ENCODE measurements around the gene UBXN4.
"Not testable (repeated sequence)": the region's sequence is repeated elsewhere in the genome, so short reads cannot be mapped to it uniquely, and the experiment has no call there.

Gene UBXN4

GRCh38 chr2:135762530-135762929, 20.9 kb downstream of the UBXN4 start:
- no peak for DNase-seq (ENCODE audit: low read depth, low spot score)

DNA sequence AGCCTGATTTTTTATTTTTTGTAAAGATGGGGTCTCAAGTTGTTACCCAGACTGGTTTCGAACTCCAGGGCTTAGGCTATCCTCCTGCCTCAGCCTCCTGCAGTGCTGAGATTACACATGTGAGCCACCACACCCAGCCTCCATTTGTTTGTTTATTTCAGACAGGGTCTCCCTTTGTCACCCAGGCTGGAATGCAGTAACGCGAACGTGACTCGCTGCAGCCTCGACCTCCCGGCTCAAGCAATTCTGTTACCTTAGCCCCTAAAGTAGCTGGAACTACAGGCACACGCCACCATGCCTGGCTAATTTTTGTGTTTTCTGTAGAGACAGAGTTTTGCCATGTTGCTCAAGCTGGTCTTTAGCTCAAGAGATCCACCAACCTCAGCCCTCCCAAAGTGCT, 27.2 kb downstream of the UBXN4 start:
- DNase-seq (ENCODE audit: low read depth, low spot score), result no peak

DNA sequence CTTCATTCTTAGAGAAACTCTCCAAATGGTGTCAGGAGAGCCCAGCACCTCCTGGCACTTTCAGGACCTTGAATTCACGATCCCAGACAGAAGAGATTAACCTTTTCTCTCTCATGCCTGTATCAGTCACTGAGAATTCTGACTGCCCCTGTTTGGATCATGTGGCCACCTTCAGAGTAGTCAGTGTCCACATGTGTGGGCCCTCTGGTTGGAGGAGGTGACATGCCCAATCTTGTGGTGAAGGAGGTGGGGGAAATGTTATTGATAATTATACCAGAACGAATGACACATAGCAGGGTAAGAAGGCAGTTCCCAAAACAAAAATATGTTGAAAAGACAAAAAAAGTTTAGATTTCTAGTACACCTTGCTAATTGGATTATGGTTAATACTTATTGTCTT, 31.7 kb downstream of the UBXN4 start:
- DNase-seq (ENCODE audit: low read depth, low spot score), result no peak

GRCh38 chr2:135773917-135774316, 32.3 kb downstream of the UBXN4 start:
- no peak for DNase-seq (ENCODE audit: low read depth, low spot score)

- DNase-seq (ENCODE audit: low read depth, low spot score), result no peak
These were observed 33.8 kb downstream of the UBXN4 start for GRCh38 chr2:135775420-135775819.

DNA sequence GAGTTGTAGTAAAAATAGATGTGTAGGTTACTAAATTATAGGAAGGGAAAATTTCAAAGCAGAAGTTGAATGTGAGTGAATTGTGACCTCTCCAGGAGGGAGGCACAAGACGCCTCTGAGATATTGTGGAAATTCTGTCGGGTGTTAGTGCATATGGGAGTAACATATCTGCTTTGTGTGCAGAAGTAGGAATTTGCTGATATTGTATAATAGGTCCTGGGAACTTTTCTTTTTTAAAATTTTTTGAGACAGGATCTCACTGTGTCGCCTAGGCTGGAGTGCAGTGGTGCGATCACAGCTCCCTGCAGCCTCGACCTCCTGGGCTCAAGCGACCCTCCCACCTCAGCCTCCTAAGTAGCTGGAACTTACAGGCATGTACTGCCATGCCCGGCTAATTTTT, 34.7 kb downstream of the UBXN4 start:
- no peak for DNase-seq (ENCODE audit: low read depth, low spot score)

DNA sequence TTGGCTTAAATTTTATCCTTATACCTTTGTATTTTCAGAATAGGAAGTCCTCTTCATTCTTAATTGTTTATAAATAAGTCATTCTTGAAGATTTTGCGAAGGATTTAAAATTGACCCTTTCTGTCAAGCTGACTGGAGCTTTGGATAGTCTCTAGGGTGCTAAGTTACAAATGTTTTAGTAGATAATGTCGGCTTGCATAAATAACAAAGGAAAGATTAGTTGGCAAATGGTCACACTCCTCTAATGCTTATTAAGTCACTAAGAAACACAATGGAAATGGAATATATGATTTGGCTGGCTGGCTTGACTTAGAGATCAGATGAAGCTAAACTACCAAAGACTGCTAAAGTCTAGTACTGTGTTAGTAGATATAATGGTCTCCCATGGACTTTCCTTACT, 40.6 kb downstream of the UBXN4 start:
- no peak for DNase-seq (ENCODE audit: low read depth, low spot score)

GRCh38 chr2:135783439-135783838, 41.8 kb downstream of the UBXN4 start:
- no peak for DNase-seq (ENCODE audit: low read depth, low spot score)

DNA sequence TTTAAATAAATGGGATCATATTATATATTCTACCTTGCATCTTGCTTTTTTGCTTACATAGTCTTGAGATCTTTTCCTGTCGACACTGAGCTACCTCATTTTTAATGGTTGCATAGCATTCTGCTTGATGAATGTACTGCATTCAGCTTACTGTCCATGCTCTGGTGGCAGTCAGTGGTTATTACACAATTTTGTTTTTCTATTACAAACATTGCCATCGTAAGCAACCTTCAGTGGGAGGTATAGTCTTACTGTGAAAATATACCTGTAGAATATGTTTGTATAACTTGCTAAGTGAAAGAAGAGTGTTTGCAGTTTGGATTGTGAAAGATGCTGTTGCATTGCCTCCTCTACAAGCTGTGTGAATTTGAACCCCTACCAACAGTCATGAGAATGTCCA, 43.4 kb downstream of the UBXN4 start:
- no peak for DNase-seq (ENCODE audit: low read depth, low spot score)

GRCh38 chr2:135786823-135787222, 45.2 kb downstream of the UBXN4 start:
- no peak for DNase-seq (ENCODE audit: low read depth, low spot score)

DNA sequence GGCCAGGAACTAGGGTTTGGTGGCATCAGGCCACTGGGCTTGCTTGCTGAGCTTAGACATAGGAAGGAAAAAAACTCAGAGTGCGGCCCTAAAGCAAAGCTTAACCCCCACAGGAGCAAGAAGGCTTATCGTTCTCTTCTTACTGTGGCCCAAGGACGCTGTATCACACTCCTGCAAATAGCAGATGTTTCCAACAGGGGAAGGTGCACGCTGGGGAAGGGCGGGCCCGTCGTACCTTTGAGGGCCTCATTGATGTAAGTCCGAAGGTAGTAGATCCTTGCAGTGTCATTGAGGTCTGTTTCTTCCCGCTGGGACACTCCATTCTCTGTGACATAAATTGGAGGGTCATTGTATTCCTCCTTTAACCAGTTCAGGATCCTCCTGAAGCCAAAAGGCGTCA, 48.8 kb downstream of the UBXN4 start:
- DNase-seq (ENCODE audit: low read depth, low spot score), result no peak

GRCh38 chr2:135791418-135792190, 49.9 kb downstream of the UBXN4 start:
- no peak for DNase-seq (ENCODE audit: low read depth, low spot score)

DNA sequence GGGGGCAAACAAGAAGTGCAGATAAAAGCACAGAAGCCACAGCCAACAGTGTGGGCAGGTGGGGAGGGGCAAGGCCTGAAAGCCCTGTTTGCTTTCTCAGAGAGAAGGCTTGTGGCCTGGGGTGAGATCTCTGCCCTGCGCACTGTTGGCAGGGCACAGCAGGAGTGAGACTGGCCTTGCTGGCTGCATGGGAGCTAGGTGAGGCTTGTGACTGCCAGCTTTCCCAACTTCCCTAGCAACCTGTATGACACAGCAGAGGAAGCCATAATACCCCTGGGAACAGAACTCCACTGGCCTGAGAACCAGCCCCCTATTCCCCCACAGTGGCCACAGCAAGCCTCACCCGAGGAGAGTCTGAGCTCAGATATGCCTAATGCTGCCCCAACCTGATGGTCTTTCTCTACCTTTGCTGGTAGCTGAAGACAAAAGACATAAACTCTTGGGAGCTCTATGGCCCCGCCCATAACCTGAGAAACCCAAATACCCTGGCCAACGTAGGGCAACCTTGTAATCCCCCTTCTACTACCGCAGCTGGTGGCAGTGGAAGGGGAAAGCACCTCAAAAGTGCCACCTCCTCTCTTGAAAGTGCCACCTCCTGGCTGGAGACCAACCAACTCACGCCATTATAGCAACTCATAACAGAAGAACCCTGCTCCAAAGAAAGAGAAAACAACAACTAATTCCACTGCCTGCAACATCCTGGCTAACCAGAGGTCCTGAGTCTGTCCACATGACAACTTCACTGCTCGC, 50.9 kb downstream of the UBXN4 start:
- DNase-seq (ENCODE audit: low read depth, low spot score), result no peak

GRCh38 chr2:135795641-135796040, 54.0 kb downstream of the UBXN4 start:
- DNase-seq (ENCODE audit: low read depth, low spot score), result not testable (repeated sequence)

GRCh38 chr2:135796606-135797005, 55.0 kb downstream of the UBXN4 start:
- no peak for DNase-seq (ENCODE audit: low read depth, low spot score)

DNA sequence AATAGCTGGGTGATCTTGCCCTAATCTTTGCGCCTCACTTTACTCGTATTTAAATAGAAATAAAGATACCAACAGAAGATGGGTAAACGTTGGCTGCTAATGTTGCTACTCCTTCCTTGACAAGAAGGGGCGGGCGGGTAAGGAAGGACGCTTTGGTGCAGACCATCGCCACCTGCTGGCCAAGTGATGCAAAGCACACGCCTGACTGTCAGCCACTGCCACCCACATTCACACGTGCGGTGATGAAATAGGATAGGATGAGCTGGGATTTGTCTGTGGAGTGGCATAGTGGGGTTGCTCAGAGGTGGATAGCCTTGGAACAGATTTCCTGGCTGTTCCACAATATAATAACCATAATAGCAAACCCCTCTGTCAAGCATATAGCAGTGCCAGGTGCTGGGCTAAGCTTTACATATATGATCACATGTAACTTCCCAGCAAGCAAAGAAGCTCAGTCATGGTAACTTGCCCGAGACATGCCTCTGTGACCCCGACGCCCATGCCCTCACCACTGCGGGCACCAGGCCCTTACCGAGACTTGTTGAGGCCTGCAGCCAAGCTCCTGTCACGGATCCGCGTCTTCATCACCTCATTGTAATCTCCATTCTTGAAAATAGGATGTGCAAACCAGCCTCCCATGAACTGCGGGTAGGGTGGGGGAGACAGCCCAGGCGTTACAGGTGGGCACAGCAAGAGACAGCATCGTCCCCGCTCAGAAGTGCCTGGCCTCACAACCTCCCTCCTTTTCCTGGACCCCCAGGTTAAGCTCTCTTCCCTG, 56.0 kb downstream of the UBXN4 start:
- DNase-seq (ENCODE audit: low read depth, low spot score), result peak; percentile 61

DNA sequence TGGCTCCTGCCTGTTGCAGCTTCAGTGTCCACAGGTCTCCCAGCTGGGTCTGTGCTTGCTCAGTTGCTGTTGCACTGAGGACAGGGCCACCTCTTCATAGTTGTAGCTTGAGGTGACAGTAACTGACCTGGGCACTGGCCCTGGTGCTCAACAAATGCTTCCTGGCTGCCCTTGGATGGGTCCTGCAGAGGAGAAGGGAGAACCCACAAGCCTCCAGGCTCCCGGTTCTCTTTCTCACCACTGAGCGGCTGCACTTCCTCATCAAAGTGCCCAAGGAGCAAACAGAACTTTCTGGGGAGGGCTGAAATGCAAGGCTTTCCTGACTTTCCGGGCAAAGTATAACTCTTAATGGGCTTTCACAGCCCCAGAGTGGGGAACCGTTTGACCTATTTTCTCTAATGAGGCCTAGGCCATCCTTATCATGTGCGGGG, 56.6 kb downstream of the UBXN4 start:
- no peak for DNase-seq (ENCODE audit: low read depth, low spot score)

DNA sequence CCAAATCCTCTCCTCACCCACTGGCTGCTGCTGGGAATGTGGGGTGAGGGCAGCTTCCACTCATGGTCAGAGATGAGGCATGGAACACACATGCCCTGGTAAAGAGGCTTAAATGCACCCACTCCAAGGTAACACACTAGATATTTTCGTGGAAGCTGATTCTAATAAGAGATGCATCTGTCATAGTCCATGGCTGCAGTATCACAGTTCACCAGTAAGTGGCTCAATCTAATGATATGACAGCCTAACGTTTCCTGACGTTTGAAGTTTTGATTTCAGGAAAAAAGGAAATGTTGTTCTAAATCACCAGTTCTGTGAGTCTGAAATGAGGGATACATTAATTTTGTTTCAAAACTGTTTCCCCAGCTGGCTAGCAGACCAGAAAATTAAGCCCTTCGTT, 57.1 kb downstream of the UBXN4 start:
- DNase-seq (ENCODE audit: low read depth, low spot score), result no peak

- no peak for DNase-seq (ENCODE audit: low read depth, low spot score)
These were observed 58.1 kb downstream of the UBXN4 start for GRCh38 chr2:135799738-135800137.

GRCh38 chr2:135800513-135801460, 59.1 kb downstream of the UBXN4 start:
- DNase-seq (ENCODE audit: low read depth, low spot score), result no peak

- DNase-seq (ENCODE audit: low read depth, low spot score), result no peak
These were observed 60.7 kb downstream of the UBXN4 start for GRCh38 chr2:135802350-135802749.
